GM19324 (cell line): ENCODE measurements around the gene HSPBP1.

Source experiments
- ATAC-seq: cut with Tn5 transposase; IDR thresholded peaks from one replicate; pipeline ENCODE4 v1.9.1; 2021; ENCODE audit warnings: mild to moderate bottlenecking, moderate library complexity; ENCODE audit not compliant: unreplicated experiment, low FRiP score

Gene HSPBP1

DNA sequence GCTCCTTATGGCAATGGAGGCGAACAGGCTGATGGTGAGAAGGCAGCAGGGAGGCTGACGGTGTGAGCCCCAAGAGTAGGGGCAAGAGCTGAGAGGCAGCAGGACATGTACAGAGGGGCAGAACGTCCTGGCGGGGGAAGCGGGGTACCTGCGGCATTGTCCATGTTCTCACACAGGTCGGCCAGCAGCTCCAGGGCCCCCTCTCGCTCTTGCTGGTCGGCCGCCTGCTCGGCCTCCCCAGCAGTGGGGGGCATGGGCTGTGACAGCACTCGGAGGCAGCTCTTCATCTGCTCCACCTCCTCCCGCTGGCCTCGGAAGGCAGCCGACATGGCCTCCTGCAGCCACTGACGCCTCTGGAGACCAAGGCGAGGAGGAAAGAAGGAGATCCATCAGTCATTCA is 2.4 kb downstream of the HSPBP1 start:
- ATAC-seq: no peak

DNA sequence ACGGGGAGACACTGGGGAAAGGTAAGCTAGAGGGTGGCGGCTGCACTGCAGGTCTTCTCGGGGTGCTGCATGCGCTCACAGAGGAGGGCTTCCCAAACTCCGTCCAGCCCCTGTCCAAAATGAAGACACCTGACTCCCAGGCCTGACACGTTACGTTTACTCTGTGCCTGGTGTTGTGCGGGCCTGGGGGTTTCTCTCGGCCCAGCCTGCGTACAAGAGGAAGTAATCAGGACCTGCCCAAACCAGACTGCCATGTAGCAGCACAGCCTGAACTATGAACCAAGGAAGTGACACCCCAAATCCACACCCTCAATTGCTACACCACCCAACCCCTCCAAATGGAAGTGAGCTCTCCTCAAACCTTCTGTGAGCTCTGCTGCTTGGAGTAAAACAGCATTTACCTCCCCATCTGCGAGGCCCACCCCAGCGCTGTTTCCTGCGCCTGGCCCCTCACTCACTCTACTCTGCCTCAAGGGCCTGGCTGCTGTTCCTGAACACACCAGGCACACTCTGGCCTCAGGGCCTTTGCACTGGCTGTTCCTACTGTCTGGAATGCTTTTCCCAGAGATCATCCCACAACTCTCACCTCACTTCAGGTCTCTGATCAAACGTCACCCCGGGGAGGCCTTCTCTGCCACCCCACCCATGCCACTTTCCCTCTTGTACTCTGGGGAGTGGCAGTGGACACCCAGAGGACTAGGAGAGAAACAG is 3.0 kb downstream of the HSPBP1 start:
- ATAC-seq: no peak

- peak; percentile 38 for ATAC-seq
Observed at GRCh38 chr19:55275851-55276719, 3.8 kb downstream of the HSPBP1 start.

DNA sequence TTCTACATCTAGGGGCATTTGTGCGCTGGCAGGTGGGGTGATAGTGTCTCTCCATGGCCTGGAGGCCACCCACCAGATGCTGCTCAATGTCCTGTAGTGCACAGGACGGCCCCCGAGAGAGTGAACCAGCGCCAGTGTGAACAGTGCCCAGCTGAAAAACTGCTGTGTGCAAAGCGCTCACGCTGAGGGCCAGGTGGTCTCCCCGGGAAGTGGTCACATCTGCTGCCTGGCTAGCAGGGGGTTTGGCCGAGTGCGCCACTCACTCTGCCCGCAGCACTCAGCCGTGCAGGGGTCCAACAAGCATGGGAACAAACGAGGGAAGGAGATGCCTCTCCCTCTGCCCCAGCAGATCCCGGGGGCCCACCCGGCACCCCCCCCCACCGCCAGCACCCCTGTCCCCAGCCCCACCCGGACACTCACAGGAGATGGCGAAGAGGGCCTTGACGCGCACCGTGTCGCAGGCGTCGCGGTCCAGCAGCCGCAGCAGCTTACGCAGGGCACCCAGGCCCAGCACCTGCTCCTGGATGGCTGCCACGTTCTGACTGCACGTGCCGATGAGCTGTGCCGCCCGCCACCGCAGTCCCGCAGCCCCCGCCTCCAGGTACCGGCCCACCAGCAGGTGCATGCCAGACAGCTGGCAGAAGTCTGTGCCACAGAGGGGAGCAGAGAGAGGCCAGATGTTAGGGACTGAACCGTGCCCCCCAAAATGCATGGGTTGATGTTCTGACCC is 5.8 kb downstream of the HSPBP1 start:
- no peak for ATAC-seq

DNA sequence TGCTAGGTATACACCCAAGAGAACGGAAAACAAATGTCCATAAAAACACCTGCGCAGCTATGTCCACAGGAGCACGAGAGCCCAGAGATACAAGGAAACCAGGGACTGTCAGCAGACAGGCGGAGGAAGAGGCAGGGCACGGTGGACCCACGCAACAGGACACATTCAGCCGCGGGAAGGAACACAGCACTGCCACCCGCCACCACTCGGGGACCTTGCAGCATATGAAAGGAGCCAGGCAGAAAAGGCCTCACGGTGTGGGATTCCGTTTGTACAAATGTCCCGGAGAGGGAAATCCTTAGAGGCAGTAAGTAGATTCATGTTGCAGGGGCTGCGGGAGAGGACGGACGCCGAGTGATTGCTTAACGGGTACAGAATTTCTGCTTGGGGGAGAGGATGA is 7.8 kb downstream of the HSPBP1 start:
- ATAC-seq: no peak

DNA sequence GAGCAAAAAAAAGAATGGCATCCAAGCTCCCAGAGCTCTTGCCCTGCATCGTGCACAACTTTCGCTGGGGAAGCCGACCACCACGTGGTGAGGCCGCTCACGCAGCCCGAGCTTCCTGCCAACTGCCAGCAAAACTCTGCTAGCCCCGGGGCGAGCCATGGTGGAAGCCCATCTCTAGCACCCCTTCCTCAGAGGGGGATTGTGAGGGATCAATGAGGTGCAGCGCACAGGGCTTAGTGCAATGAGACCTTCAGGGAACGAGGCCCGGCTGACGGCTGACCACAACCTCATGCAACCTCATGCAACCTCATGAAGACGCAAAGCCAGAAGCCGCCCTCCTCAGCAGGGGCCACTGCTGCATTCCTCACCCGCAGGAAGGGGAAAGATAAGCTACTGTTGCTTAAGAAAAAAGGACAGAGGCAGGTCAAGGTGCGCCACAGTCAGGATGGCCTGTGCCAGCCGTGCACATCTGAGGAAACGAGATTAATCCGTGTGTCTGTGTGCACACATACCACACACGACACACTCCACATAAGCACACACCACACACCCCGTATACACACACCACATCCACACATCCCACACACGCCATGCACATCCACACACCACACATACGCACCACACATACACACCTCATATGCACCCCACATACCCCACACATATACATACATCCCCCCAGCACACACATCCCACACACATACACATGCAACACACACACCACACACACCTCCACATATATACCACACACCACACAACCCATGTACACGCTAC is 9.6 kb downstream of the HSPBP1 start:
- no peak for ATAC-seq

GRCh38 chr19:55269299-55269698 is 10.6 kb downstream of the HSPBP1 start:
- no peak for ATAC-seq

GRCh38 chr19:55266840-55267239 is 13.1 kb downstream of the HSPBP1 start:
- ATAC-seq: no peak

DNA sequence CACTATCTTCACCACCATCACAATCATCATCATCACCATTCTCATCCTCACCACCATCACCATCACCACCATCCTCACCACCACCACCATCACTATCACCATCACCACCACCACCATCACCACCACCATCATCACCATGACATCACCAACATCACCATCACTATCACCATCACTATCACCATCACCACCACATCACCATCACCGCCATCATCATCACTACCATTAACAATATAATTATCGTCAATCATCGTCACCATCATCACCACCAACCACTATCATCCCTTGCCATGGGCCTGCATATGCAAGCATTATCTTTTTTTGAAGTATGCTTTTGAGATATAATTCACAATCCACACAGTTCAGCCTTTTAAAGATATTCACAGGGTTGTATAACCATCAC is 13.5 kb downstream of the HSPBP1 start:
- ATAC-seq: no peak

DNA sequence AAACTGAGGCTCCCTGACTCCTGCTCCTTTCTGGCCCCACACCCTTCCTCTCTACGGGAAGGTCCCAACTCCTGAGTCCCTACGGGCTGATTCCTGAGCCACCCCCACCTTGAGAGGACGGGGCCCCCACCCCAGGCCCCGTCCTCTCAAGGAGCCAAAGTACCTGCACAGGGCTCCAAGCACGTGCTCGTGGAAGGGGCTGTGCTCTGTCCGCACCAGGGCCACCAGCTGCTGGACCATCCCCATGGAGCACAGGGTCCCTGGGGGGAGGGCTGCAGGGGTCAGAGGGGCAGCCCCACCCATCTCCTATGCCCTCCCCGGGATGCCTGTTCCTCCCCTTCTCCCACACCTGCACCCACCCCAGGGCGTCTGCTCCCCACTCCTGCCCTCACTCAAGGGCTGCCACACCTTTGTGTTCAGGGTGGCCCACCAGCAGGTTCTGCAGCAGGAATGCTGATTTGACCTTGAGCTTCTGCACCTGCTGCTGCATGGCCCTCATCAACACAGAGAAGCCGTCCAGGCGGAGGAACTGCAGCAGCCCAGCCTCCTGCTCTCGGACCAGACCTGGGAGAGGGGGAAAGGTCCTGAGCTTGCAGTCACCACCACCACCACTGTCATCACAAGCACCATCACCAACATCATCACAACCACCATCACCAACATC is 14.1 kb downstream of the HSPBP1 start:
- no peak for ATAC-seq

DNA sequence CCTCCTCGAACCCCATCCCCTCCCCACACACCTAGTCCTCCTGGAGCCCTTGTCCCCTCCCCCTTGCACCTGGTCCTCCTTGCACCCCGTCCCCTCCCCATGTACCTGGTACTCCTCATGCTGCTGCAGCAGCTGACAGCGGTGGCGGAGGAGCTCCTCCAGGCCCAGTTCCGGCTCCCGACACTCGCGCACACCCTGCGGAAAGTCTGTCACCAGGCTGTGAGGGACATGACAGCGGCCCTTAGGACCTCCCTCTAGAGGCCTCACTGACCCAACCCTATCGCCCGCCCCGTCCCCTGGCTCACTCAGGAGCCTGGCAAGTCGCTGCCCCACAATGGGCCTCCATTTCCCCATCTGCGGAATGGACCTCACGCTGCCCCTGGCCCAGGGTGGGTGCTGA is 14.7 kb downstream of the HSPBP1 start:
- ATAC-seq: no peak

- ATAC-seq: no peak
Observed at GRCh38 chr19:55264531-55264930, 15.4 kb downstream of the HSPBP1 start.

- ATAC-seq: no peak
Observed at GRCh38 chr19:55262359-55262758, 17.6 kb downstream of the HSPBP1 start.

GRCh38 chr19:55261671-55262126 is 18.2 kb downstream of the HSPBP1 start:
- no peak for ATAC-seq

- no peak for ATAC-seq
Observed at GRCh38 chr19:55259540-55260210, 20.2 kb downstream of the HSPBP1 start.

DNA sequence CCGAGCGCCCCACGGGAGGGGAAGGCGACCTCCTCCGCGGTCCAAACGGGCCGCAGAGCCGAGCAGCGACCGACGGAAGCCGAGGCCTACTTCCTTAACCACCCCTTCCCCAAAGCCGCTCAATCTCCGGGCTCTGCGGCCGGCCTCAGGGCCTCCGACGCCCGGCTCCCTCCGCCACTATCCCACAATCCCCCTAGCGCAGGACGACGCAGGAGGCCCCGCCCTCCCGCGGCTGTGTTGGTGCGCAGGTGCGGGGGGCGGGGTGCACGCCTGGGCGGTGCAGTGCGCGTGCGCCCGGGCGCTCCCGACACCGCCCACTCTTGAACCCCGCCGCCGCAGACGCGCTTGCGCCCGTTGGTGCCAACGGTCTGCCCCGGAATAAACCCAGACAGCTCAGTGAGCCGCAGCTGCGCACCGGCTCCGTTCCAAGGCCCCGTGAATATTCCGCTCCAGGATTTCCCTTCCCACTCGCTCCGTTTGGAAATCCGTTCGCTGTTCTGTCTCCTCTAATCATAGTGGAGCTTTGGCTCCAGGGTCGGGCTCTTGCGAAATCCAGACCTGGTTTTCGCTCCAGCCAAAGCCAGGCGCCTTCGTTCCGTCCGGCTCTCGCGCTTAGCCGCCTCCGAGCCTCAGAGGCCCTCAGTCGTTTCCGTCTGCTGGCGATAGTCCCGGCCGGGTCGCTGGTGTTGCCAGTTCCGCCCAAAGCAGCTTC is 20.9 kb downstream of the HSPBP1 start, which contains the start of gene PPP6R1:
Gene PPP6R1, minus strand, starts transcription at position 190 of the 712 bp plus-strand sequence. CDS start 11,914 bp downstream, outside the sequence.
- ATAC-seq: peak; percentile 84

- peak; percentile 25 for ATAC-seq
Observed at GRCh38 chr19:55258476-55258827, 21.5 kb downstream of the HSPBP1 start.
